ENCODE data around the gene PLAC1.

The PLAC1 gene

DNA sequence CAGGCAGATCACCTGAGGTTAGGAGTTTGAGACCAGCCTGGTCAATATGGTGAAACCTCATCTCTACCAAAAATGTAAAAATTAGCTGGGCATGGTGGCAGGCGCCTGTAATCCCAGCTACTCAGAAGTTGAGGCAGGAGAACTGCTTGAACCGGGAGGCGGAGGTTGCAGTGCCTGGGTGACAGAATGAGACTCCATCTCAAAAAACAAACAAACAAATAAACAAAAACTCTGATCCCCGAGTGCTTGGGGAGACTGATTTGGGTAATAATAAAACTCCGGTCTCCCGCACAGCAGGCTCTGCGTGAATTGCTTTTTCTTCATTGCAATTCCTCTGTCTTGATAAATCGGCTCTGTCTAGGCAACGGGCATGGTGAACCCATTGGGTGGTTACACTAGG is 124.9 kb downstream of the PLAC1 start:
- H3K4me3 ChIP-seq (ENCODE audit: low read depth, low read length) = no peak overlapping the region
- DNase-seq (ENCODE audit: low read depth) = no peak
- TF ChIP-seq, protein P1, sequence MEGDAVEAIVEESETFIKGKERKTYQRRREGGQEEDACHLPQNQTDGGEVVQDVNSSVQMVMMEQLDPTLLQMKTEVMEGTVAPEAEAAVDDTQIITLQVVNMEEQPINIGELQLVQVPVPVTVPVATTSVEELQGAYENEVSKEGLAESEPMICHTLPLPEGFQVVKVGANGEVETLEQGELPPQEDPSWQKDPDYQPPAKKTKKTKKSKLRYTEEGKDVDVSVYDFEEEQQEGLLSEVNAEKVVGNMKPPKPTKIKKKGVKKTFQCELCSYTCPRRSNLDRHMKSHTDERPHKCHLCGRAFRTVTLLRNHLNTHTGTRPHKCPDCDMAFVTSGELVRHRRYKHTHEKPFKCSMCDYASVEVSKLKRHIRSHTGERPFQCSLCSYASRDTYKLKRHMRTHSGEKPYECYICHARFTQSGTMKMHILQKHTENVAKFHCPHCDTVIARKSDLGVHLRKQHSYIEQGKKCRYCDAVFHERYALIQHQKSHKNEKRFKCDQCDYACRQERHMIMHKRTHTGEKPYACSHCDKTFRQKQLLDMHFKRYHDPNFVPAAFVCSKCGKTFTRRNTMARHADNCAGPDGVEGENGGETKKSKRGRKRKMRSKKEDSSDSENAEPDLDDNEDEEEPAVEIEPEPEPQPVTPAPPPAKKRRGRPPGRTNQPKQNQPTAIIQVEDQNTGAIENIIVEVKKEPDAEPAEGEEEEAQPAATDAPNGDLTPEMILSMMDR (conservative IDR thresholded peaks at IDR 0.05; ENCODE audit: low read depth, low read length) = no peak

GRCh38 chrX:134530845-134531244 is 127.4 kb downstream of the PLAC1 start:
- no peak for DNase-seq (ENCODE audit: low read depth)
- TF ChIP-seq, protein P1 (conservative IDR thresholded peaks at IDR 0.05; ENCODE audit: low read depth, low read length) = no peak
- no peak overlapping the region for H3K4me3 ChIP-seq (ENCODE audit: low read depth, low read length)

DNA sequence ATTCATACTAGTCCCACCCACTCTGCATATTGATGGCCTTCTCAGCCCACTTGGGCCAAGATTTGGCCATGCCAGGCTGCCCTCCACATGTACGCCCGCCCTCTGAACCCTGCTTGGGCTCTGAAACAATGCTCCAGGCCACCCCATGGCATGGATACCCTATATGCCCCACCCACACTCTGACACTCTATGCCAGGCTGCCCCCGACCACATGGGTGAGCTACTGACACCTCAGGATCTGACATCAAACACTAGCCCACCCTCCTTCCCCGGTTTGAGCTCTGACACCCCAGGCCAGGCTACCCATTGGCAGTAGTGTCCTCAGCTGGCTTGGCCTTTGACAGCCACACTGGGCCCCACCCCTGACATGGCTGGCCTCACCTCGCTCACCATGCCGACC is 128.8 kb downstream of the PLAC1 start:
- H3K4me3 ChIP-seq (ENCODE audit: low read depth, low read length) = no peak overlapping the region
- DNase-seq (ENCODE audit: low read depth) = no peak
- TF ChIP-seq, protein P1 (conservative IDR thresholded peaks at IDR 0.05; ENCODE audit: low read depth, low read length) = no peak

GRCh38 chrX:134528960-134529359 is 129.3 kb downstream of the PLAC1 start:
- no peak overlapping the region for H3K4me3 ChIP-seq (ENCODE audit: low read depth, low read length)
- no peak for DNase-seq (ENCODE audit: low read depth)
- TF ChIP-seq, protein P1 (conservative IDR thresholded peaks at IDR 0.05; ENCODE audit: low read depth, low read length) = no peak

DNA sequence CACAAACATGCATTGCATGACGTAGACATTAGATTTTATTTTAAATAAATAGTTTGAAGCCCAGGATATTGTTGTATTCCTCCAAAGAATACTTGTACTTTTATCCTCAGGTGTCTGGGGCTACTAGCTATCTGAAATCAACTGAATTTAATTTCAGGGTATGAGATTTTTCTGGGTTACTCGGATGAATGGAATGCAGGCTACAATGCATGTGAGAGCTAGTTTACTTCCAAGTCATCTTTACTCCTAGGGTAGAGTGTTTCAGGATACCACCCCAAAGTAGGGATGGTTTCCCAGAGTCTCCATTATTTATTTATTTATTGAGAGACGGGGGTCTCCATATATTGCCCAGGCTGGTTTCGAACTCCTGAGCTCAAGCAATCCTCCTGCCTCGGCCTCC is 131.9 kb downstream of the PLAC1 start:
- H3K4me3 ChIP-seq (ENCODE audit: low read depth, low read length) = no peak overlapping the region
- no peak for DNase-seq (ENCODE audit: low read depth)
- TF ChIP-seq, protein P1 (conservative IDR thresholded peaks at IDR 0.05; ENCODE audit: low read depth, low read length) = no peak

- H3K4me3 ChIP-seq (ENCODE audit: low read depth, low read length) = no peak overlapping the region
- TF ChIP-seq, protein P1 (conservative IDR thresholded peaks at IDR 0.05; ENCODE audit: low read depth, low read length) = no peak
- DNase-seq (ENCODE audit: low read depth) = peak; percentile 42
These were observed 133.0 kb downstream of the PLAC1 start for GRCh38 chrX:134525086-134525792.

DNA sequence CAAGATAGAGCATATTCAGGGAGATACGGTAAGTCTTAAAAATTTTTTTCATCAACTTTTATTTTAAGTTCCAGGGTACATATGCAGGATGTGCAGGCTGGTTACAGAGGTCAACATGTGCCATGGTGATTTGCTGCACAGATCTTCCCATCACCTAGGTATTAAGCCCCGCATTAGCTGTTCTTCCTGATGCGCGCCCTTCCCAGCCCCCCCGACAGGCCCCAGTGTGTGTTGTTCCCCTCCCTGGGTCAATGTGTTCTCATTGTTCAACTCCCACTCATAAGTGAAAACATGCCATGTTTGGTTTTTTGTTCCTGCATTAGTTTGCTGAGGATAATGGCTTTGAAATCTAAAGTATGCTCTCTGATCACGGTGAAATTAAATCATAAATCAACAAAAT is 134.1 kb downstream of the PLAC1 start:
- TF ChIP-seq, protein P1 (conservative IDR thresholded peaks at IDR 0.05; ENCODE audit: low read depth, low read length) = no peak
- no peak for DNase-seq (ENCODE audit: low read depth)
- no peak overlapping the region for H3K4me3 ChIP-seq (ENCODE audit: low read depth, low read length)

Data from choroid plexus epithelial cell (primary cell).